A549 treated with RU486 at 1 μM for 4 hours (cell line): ENCODE measurements around the gene SCRT2. TPM values are rescaled to one million over a fixed set of nuclear protein-coding genes. Genes with fewer than 3 reads are reported as not detected.

Experiments
- total RNA-seq: library from RNA; stranded (reverse); fragments of 200-300 nt; extraction: Qiagen RNA extraction; gene quantifications from 5 replicates; pipeline ENCODE4 v1.2.3, GENCODE V29; 2022; ENCODE audit warnings: low read depth

The SCRT2 gene
- not detected in 5 replicates for total RNA-seq

GRCh38 chr20:675453-676314 lies at the start of gene SCRT2:
Gene SCRT2, minus strand, starts transcription at chr20:675802. Its CDS starts 201 bp downstream, at chr20:675601.

GRCh38 chr20:653110-653589 lies 22.5 kb downstream of the SCRT2 start, which contains the start of gene SRXN1:
Gene SRXN1, minus strand, starts transcription at chr20:653200. Its CDS starts 15 bp downstream, at chr20:653185.

Other genes with a start within 250 kb of the SCRT2 start
- gene TBC1D20, start 213.3 kb downstream of the SCRT2 start, total RNA-seq, result 30.9 to 34.8 TPM (median 34.1 TPM) in 5 replicates
- gene CSNK2A1, start 132.0 kb downstream of the SCRT2 start, total RNA-seq, result 130 to 164 TPM (median 159 TPM) in 5 replicates
- gene TCF15, start 65.5 kb downstream of the SCRT2 start, total RNA-seq, result not detected in 5 replicates
- 266 to 333 TPM (median 278 TPM) in 5 replicates for gene SRXN1, start 22.6 kb downstream of the SCRT2 start, total RNA-seq
- 0.34 to 0.69 TPM (median 0.55 TPM) in 5 replicates for gene SLC52A3, start 92.7 kb upstream of the SCRT2 start, total RNA-seq
- gene FAM110A, start 157.9 kb upstream of the SCRT2 start, total RNA-seq, result 6.6 to 12.5 TPM (median 11.5 TPM) in 5 replicates
- 0.03 TPM in 1 of 5 replicates, not detected in the others for gene ANGPT4, start 240.5 kb upstream of the SCRT2 start, total RNA-seq